Measurements from ENCODE around the gene TICRR. TPM values are rescaled to one million over a fixed set of nuclear protein-coding genes. Genes with fewer than 3 reads are reported as not detected.

The TICRR gene
- total and polyA plus RNA-seq, 2 of the 8 experiments (the other 6 are each of a cell fraction or from before 2014, with no cell fraction given): 13.1 to 34.8 TPM

DNA sequence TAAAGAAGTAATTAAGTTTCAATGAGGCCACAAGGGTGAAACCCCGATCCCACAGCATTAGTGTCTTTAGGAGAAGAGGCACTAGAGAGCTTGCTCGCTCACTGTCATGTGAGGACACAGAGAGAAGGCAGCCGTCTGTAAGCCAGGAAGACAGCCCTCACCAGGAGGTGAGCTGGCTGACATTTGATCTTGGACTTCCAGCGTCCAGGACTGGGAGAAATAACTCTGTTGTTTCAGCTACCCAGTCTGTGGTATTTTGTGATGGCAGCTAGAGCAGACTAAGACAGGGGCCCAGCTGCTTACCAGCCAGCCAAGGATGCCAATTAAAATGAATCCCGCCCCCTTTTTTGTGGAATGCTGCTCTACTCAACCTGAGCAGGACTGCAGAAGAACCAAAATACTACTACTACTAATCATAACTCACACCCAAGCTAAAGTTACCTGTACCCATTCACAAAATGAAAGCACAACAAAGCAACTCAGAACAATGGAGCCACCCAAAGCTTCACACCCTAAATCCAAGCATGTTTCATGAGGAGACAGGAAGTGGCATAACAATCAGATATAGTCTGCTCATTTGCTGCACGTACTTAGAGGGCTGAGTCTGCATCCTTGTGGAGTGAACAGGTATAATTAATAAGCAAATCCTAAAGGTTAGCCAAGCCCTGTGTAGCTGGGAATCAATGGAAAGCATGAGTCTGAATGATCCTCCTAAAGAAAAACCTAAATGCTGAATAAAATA lies 43.3 kb upstream of the TICRR start (continued):
- TF ChIP-seq NANOG (IDR thresholded peaks at IDR 0.05; ENCODE audit: insufficient read depth, low read depth, low read length, poor library complexity, severe bottlenecking) (no peak), MAX (IDR thresholded peaks at IDR 0.05) (no peak)
